Dendritic cell treated with granulocyte-macrophage colony-stimulating factor and Interleukin-4, amounts not matched to agents 40 ng/mL and 50 ng/mL, for 4 days (primary cell): ENCODE measurements around the gene MYOG.

ENCODE experiments used
- H3K27ac Mint-ChIP-seq: one replicate; pipeline ENCODE4 v1.8.0; 2022; ENCODE audit warnings: mild to moderate bottlenecking, mixed read lengths
- H3K27me3 Mint-ChIP-seq: one replicate; pipeline ENCODE4 v1.8.0; 2022; ENCODE audit warnings: mild to moderate bottlenecking, mixed read lengths
- H3K36me3 Mint-ChIP-seq: one replicate; pipeline ENCODE4 v1.8.0; 2022; ENCODE audit warnings: low read depth, mixed read lengths
- H3K4me1 Mint-ChIP-seq: one replicate; pipeline ENCODE4 v1.8.0; 2022; ENCODE audit warnings: low read depth, mixed read lengths
- H3K4me3 Mint-ChIP-seq: one replicate; pipeline ENCODE4 v1.8.0; 2022; ENCODE audit warnings: mild to moderate bottlenecking, moderate library complexity, mixed read lengths
- H3K9me3 Mint-ChIP-seq: one replicate; pipeline ENCODE4 v1.8.0; 2022; ENCODE audit warnings: mixed read lengths
- intact Hi-C: fragments of 100-400 bp; cut with micrococcal nuclease; formaldehyde crosslinking; loops from one replicate; pipeline ENCODE4 v1.15.0; 2022

MYOG gene

DNA sequence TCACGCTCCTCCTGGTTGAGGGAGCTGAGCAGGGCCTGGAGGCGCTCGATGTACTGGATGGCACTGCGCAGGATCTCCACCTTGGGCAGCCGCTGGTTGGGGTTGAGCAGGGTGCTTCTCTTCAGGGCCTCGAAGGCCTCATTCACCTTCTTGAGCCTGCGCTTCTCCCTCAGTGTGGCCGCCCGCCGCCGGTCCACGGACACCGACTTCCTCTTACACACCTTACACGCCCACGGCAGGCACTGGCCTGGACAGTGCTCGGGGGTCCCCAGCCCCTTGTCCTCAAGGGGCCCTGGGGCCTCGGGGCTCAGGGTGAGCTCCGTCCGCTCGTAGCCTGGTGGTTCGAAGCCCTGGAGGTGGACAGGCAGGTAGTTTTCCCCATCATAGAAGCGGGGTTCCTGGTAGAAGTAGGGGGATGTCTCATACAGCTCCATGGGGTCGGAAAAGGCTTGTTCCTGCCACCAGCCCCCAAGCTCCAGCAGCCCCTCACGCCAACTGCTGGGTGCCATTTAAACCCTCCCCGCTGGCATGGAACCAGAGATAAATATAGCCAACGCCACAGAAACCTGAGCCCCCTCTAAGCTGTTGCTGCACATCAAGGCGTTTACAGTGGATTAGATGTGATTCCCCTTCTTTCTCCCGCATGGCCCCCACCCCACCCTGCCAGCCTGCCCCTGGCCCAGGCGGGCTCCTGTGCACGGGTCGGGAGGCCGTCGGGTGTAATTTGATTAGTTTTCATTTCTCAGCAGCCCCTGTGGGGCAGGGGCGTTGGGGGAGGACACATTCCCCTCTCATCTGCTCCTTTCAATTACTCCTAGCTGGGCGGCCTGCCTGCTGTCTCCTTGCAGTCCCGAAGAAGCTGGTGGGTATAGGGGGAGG lies at the start of gene MYOG:
MYOG (minus strand) TSS at position 485 of the 879 bp plus-strand sequence; CDS start at position 434, 51 bp downstream.
- H3K36me3 Mint-ChIP-seq, result no peaks in the 10 kb centered on the region
- H3K4me3 Mint-ChIP-seq, result no peak within 1 kb of the TSS
- peaks cover 21% of the 10 kb centered on the region for H3K27me3 Mint-ChIP-seq
- intact Hi-C loops, result no loop called here
- H3K4me1 Mint-ChIP-seq, result peaks cover 43% of the 10 kb centered on the region
- no peaks in the 10 kb centered on the region for H3K9me3 Mint-ChIP-seq
- H3K27ac Mint-ChIP-seq, result no peak within 1 kb of the TSS

DNA sequence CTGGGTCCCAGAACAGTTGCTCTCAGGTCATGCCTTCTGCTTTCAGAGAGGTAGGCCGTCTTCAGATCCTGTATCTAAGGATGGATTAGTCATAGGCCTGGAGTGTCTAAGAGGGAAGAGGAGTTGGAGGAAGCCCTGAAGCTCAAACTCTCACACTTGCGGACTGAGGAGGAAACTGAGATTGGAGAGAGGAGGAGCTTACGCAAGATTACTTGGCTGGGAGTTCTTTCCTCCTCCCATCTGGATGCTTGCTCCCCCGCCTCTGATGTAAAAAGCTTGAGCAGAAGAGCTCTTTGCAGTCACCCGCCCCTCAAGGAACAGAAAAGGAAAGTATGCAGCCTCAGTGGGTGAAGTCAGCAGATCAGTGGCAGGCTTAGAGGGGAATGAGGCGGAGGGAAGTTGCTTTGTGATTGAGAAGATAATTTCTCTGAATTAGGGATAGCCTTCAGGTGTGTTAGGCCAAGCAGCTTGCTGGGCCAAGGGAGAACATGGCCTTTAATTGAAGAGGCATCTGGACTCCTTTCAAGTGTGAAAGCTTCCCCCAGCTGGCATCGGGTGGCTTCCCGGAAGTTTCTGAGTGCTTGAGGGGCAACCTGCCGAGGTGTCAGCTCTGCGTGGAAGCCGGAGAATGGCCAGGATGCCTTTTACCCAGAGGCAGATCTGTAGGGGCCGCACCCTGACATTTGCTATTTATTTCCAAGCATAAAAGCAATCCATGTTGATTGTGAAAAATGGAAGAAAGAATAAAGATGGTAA lies 48.3 kb upstream of the MYOG start:
- H3K4me3 Mint-ChIP-seq, result no peak overlapping the region
- no peaks in the 10 kb centered on the region for H3K36me3 Mint-ChIP-seq
- peaks cover 29% of the 10 kb centered on the region for H3K27me3 Mint-ChIP-seq
- intact Hi-C loops, result no loop called here
- H3K9me3 Mint-ChIP-seq, result no peaks in the 10 kb centered on the region
- H3K27ac Mint-ChIP-seq, result no peak overlapping the region
- H3K4me1 Mint-ChIP-seq, result peaks cover 42% of the 10 kb centered on the region

GRCh38 chr1:203131548-203132200 lies 45.9 kb upstream of the MYOG start:
- Mint-ChIP-seq H3K9me3 (no peaks in the 10 kb centered on the region), H3K27me3 (peaks cover 45% of the 10 kb centered on the region), H3K4me3 (no peak overlapping the region), H3K36me3 (no peaks in the 10 kb centered on the region), H3K27ac (no peak overlapping the region), H3K4me1 (peaks cover 63% of the 10 kb centered on the region)
- intact Hi-C loops, result no loop called here

DNA sequence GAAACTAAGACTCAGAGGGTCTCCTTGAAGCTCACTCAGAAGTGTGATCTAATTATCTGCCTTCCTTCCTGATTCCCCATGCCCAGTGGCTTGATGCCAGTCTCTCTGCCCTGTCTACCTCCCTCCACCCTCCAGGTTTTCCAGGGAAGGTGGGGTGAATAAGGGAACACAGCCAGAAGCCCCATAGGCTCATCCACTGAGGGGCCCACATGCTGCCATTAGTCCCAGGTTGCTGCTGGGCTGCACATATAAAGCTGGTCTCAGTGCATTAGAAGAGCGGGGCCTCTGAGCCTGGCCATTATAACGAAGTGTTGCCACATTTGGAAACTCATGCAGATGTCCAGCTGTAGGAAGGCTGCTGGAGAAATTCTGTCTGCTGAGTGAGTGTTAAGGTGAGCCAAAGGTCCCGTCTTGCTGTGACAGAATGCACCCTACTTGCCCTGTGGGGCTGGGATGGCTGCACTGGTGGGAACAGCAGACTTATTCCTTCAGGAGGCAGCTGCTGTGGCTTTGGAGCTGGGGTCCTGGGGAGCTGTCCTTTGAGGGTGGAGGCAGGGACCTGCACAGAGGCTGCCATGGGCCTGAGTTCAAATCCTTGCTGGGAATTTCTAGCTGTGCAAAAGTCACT lies 44.7 kb upstream of the MYOG start:
- Mint-ChIP-seq H3K9me3 (no peaks in the 10 kb centered on the region), H3K27me3 (peaks cover 40% of the 10 kb centered on the region), H3K27ac (no peak overlapping the region), H3K4me3 (no peak overlapping the region), H3K4me1 (peaks cover 64% of the 10 kb centered on the region), H3K36me3 (no peaks in the 10 kb centered on the region)
- intact Hi-C loops, result no loop called here

DNA sequence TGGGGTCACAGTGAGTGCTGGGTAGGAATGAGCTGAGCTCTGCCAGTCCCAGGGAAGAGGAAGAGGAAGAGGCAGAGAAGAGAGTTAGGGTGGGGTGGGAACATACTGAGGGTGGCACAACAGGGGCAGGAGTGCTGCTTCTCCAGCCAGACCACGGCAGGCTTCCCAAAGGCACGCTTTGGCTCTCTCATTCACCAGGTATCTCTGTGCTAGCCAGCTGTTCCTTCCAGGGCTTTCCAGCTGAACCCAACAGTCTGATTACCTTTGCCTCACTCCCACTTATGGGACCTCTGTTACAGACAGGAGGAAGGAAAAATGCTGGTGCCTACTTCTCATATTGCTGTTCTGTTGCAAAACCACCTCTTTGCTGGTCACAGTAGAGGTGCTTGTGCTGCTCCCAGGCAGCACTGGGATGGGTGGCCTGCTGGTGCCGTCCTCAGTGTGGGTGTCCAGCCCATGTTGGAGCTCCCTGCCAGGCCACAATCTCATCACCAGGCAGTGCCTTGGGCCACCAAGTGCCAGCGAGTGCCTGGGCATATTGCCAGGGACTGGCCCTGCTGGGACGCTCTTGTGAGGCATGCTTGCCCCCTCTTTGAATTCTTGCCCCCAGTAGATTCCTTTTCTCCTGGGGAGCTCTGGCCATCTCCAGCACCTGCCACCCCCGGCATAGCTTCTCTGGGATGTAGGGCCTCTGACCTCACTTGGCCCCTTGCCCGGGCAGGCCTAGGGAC lies 43.9 kb upstream of the MYOG start:
- H3K9me3 Mint-ChIP-seq, result no peaks in the 10 kb centered on the region
- H3K4me3 Mint-ChIP-seq, result peak overlapping the region; percentile 15
- no peak overlapping the region for H3K27ac Mint-ChIP-seq
- intact Hi-C loops, result no loop called here
- H3K36me3 Mint-ChIP-seq, result no peaks in the 10 kb centered on the region
- H3K27me3 Mint-ChIP-seq, result peaks cover 46% of the 10 kb centered on the region
- peaks cover 72% of the 10 kb centered on the region for H3K4me1 Mint-ChIP-seq

DNA sequence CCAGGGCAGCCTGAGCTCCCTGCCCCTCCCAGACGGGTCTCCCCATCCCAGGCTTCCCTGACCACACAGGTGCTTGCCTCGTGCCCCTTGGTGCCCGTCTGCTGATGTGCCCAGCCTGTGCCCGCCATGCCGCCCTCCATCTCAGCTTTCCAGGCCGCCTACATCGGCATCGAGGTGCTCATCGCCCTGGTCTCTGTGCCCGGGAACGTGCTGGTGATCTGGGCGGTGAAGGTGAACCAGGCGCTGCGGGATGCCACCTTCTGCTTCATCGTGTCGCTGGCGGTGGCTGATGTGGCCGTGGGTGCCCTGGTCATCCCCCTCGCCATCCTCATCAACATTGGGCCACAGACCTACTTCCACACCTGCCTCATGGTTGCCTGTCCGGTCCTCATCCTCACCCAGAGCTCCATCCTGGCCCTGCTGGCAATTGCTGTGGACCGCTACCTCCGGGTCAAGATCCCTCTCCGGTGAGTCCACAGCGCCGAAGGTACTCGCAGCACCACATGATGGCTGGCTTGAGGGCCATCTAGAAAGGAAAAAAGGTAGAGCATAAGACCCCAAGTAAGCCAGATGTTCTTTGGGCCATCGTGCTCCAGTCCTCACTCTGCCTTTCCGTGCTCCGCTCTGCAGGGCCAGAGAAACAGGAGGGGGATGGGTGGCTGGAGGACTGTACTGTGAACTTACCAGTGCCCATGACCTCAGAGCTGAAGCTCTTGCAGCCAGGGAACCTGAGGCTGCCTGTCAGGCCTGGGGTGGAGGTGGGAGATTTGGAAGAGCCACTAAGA lies 43.1 kb upstream of the MYOG start:
- peak overlapping the region; percentile 15 for H3K4me3 Mint-ChIP-seq
- H3K4me1 Mint-ChIP-seq, result peaks cover 74% of the 10 kb centered on the region
- no peaks in the 10 kb centered on the region for H3K36me3 Mint-ChIP-seq
- intact Hi-C loops, result no loop called here
- no peaks in the 10 kb centered on the region for H3K9me3 Mint-ChIP-seq
- H3K27ac Mint-ChIP-seq, result no peak overlapping the region
- peaks cover 52% of the 10 kb centered on the region for H3K27me3 Mint-ChIP-seq

GRCh38 chr1:203128431-203128715 lies 42.6 kb upstream of the MYOG start:
- intact Hi-C loops, result no loop called here
- no peaks in the 10 kb centered on the region for H3K9me3 Mint-ChIP-seq
- H3K27ac Mint-ChIP-seq, result no peak overlapping the region
- H3K4me3 Mint-ChIP-seq, result peak overlapping the region; percentile 70
- no peaks in the 10 kb centered on the region for H3K36me3 Mint-ChIP-seq
- H3K27me3 Mint-ChIP-seq, result peaks cover 55% of the 10 kb centered on the region
- peaks cover 70% of the 10 kb centered on the region for H3K4me1 Mint-ChIP-seq

GRCh38 chr1:203127666-203128430 lies 42.0 kb upstream of the MYOG start, which contains the start of gene ADORA1:
Gene ADORA1 (plus strand): TSS chr1:203127726. CDS start chr1:203128842, 1,116 bp downstream.
- no peak within 1 kb of the TSS for H3K27ac Mint-ChIP-seq
- peaks cover 58% of the 10 kb centered on the region for H3K27me3 Mint-ChIP-seq
- intact Hi-C loops, result no loop called here
- peak within 1 kb of the TSS; percentile 70 for H3K4me3 Mint-ChIP-seq
- H3K4me1 Mint-ChIP-seq, result peaks cover 69% of the 10 kb centered on the region
- no peaks in the 10 kb centered on the region for H3K36me3 Mint-ChIP-seq
- H3K9me3 Mint-ChIP-seq, result no peaks in the 10 kb centered on the region

GRCh38 chr1:203126866-203127665 lies 41.3 kb upstream of the MYOG start:
- H3K27ac Mint-ChIP-seq, result no peak overlapping the region
- H3K36me3 Mint-ChIP-seq, result no peaks in the 10 kb centered on the region
- peak overlapping the region; percentile 25 for H3K4me3 Mint-ChIP-seq
- intact Hi-C loops, result no loop called here
- peaks cover 69% of the 10 kb centered on the region for H3K4me1 Mint-ChIP-seq
- H3K9me3 Mint-ChIP-seq, result no peaks in the 10 kb centered on the region
- peaks cover 64% of the 10 kb centered on the region for H3K27me3 Mint-ChIP-seq

GRCh38 chr1:203126151-203126865 lies 40.5 kb upstream of the MYOG start:
- Mint-ChIP-seq H3K36me3 (no peaks in the 10 kb centered on the region), H3K9me3 (no peaks in the 10 kb centered on the region), H3K4me1 (peaks cover 75% of the 10 kb centered on the region), H3K27ac (no peak overlapping the region), H3K4me3 (no peak overlapping the region), H3K27me3 (peaks cover 62% of the 10 kb centered on the region)
- intact Hi-C loops, result no loop called here

DNA sequence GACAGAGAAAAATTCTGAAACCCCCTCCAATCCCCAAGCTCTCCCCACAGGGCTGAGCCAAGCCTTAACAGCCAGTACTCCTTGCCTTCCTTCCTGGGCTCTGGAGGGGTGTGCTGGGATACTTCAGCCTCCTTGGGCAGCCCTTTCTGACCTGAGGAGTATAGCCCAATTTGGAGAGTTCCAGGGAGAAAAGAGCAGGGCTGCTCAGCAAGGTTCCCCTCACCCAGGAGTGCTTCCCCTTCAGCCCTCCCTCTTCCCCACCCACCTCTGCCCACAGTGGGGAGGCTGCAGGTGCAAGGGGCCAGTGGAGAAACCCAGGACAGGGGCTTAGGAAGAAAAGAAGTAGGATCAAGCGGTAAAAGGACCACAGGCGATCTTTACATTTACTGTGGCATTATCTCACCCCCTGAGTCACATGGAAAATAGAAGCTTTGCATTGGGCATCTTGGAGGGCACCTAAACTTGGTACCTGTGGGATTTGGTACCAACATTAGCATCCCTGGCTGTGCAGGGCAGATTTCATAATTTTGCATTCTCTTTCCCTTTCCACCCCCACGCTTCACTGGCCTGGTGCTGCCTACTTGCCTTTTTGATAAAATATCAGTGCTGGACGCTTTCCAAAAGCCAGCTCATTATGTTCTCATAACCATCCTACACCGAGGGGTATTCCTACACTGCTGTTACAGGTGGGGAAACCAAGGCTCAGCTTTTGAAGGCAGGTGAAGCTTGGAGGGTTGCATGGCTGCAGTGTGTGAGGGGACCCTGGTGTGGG lies 38.9 kb upstream of the MYOG start:
- Mint-ChIP-seq H3K9me3 (no peaks in the 10 kb centered on the region), H3K4me3 (no peak overlapping the region), H3K36me3 (no peaks in the 10 kb centered on the region), H3K4me1 (peaks cover 71% of the 10 kb centered on the region), H3K27ac (no peak overlapping the region), H3K27me3 (peaks cover 76% of the 10 kb centered on the region)
- intact Hi-C loops, result no loop called here
